GM23338 (cell line): ENCODE data around the gene TSPEAR. TPM values are rescaled to one million over a fixed set of nuclear protein-coding genes. Genes with fewer than 3 reads are reported as not detected.

ENCODE experiments used
- ATAC-seq: fragments of 200-7000 bp; cut with Tn5 transposase; 3 replicates; pipeline ENCODE4 v1.9.1; 2020
- DNase-seq: peaks from one replicate; pipeline ENCODE4 v3.0.0-alpha.2; 2015; ENCODE audit warnings: low spot score
- H2AFZ ChIP-seq: fragments of 200-600 bp; sonication (generic); 2 replicates; pipeline ENCODE4 v1.8.0; 2016; ENCODE audit warnings: antibody characterized with exemption, mild to moderate bottlenecking, moderate library complexity
- H3F3A ChIP-seq: fragments of 200-600 bp; sonication (generic); replicated peaks from 2 replicates; pipeline ENCODE4 v1.8.0; 2017; ENCODE audit warnings: antibody characterized with exemption, mixed run types, low read depth
- H3K27ac ChIP-seq: fragments of 200-600 bp; sonication (generic); 2 replicates; pipeline ENCODE4 v1.6.1; 2016; ENCODE audit warnings: low read depth
- H3K27me3 ChIP-seq: fragments of 200-600 bp; sonication (generic); 2 replicates; pipeline ENCODE4 v1.8.0; 2016; ENCODE audit warnings: mild to moderate bottlenecking, mixed run types, moderate library complexity; ENCODE audit not compliant: insufficient read depth
- H3K36me3 ChIP-seq: fragments of 200-600 bp; sonication (generic); 2 replicates; pipeline ENCODE4 v1.8.0; 2016; ENCODE audit warnings: mild to moderate bottlenecking; ENCODE audit not compliant: insufficient read depth
- H3K4me1 ChIP-seq: fragments of 200-600 bp; sonication (generic); 2 replicates; pipeline ENCODE4 v1.8.0; 2016; ENCODE audit warnings: mild to moderate bottlenecking, moderate library complexity; ENCODE audit not compliant: insufficient read depth
- H3K4me2 ChIP-seq: fragments of 200-600 bp; sonication (generic); 2 replicates; pipeline ENCODE4 v1.7.1; 2017; ENCODE audit warnings: mixed run types
- H3K4me3 ChIP-seq: fragments of 200-600 bp; sonication (generic); 2 replicates; pipeline ENCODE4 v1.6.1; 2016; ENCODE audit warnings: mixed run types
- H3K79me2 ChIP-seq: fragments of 200-600 bp; sonication (generic); replicated peaks from 2 replicates; pipeline ENCODE4 v1.8.0; 2017; ENCODE audit warnings: mild to moderate bottlenecking; ENCODE audit not compliant: insufficient read depth
- H3K9me2 ChIP-seq: fragments of 200-600 bp; sonication (generic); 2 replicates; pipeline ENCODE4 v1.8.0; 2017; ENCODE audit not compliant: insufficient read depth
- H4K20me1 ChIP-seq: fragments of 200-600 bp; sonication (generic); replicated peaks from 2 replicates; pipeline ENCODE4 v1.8.0; 2017; ENCODE audit warnings: mild to moderate bottlenecking; ENCODE audit not compliant: insufficient read depth
- H3K27ac Mint-ChIP-seq: 2 replicates; pipeline ENCODE4 v1.8.0; 2020; ENCODE audit warnings: inconsistent platforms, mild to moderate bottlenecking, moderate library complexity, mixed read lengths
- H3K27me3 Mint-ChIP-seq: 3 replicates; pipeline ENCODE4 v1.8.0; 2022; ENCODE audit warnings: low read depth, mild to moderate bottlenecking, moderate library complexity, mixed read lengths, inconsistent platforms; ENCODE audit not compliant: insufficient read depth, poor library complexity
- H3K36me3 Mint-ChIP-seq: 3 replicates; pipeline ENCODE4 v1.8.0; 2021; ENCODE audit warnings: low read depth, mild to moderate bottlenecking, inconsistent platforms, moderate library complexity, mixed read lengths
- H3K4me1 Mint-ChIP-seq: 3 replicates; pipeline ENCODE4 v1.8.0; 2020; ENCODE audit warnings: mild to moderate bottlenecking, inconsistent platforms, mixed read lengths
- H3K4me3 Mint-ChIP-seq: 3 replicates; pipeline ENCODE4 v1.8.0; 2021; ENCODE audit warnings: moderate library complexity, mild to moderate bottlenecking, inconsistent platforms, mixed read lengths
- H3K9me3 Mint-ChIP-seq: 3 replicates; pipeline ENCODE4 v1.8.0; 2020; ENCODE audit warnings: moderate library complexity, mild to moderate bottlenecking, inconsistent platforms, mixed read lengths
- CREB1 ChIP-seq: fragments of 250-450 bp; sonication (Bioruptor Pico); IDR thresholded peaks from 2 replicates; pipeline ENCODE4 v1.5.0; 2020; ENCODE audit warnings: low read depth, mild to moderate bottlenecking, moderate library complexity
- EZH2 ChIP-seq: fragments of 200-600 bp; sonication (generic); IDR thresholded peaks from one replicate; pipeline ENCODE4 v1.8.0; 2017; ENCODE audit warnings: antibody characterized with exemption, mild to moderate bottlenecking, low read depth; ENCODE audit not compliant: unreplicated experiment
- EZH2phosphoT487 ChIP-seq: fragments of 200-600 bp; sonication (generic); IDR thresholded peaks from one replicate; pipeline ENCODE4 v1.8.1; 2018; ENCODE audit warnings: antibody characterized with exemption; ENCODE audit not compliant: unreplicated experiment
- JUNB ChIP-seq: IDR thresholded peaks from one replicate; pipeline ENCODE4 v1.6.1; 2016; ENCODE audit warnings: antibody characterized with exemption; ENCODE audit not compliant: unreplicated experiment
- NANOG ChIP-seq: IDR thresholded peaks from 2 replicates; pipeline ENCODE4 v1.6.1; 2016; ENCODE audit warnings: antibody characterized with exemption, borderline replicate concordance
- POLR2AphosphoS5 ChIP-seq: IDR thresholded peaks from 2 replicates; pipeline ENCODE4 v1.6.1; 2016; ENCODE audit warnings: antibody characterized with exemption, low read depth
- STAT1 ChIP-seq: IDR thresholded peaks from one replicate; pipeline ENCODE4 v1.6.1; 2016; ENCODE audit warnings: antibody characterized with exemption; ENCODE audit not compliant: unreplicated experiment
- ZNF114 ChIP-seq: fragments of 250-450 bp; sonication (Bioruptor Pico); IDR thresholded peaks from 2 replicates; pipeline ENCODE4 v1.5.0; 2020; ENCODE audit warnings: mild to moderate bottlenecking, moderate library complexity
- ZNF331 ChIP-seq: fragments of 250-450 bp; sonication (Bioruptor Pico); IDR thresholded peaks from 2 replicates; pipeline ENCODE4 v1.5.0; 2020; ENCODE audit warnings: low read depth, mild to moderate bottlenecking, moderate library complexity
- polyA plus RNA-seq: library from polyadenylated mRNA; unstranded; fragments of >200 nt; fragmentation: Nextera tagmentation; extraction: Ambion mirVana; gene quantifications from 2 replicates; pipeline ENCODE4 v1.2.1, GENCODE V29; 2016
- total RNA-seq: library from RNA; depleted of rRNA; stranded (reverse); fragments of >200 nt; shearing (Covaris generic); gene quantifications from 2 replicates; pipeline ENCODE4 v1.2.3, GENCODE V29; 2014
- TF ChIP-seq, protein P1 (sequence below), 2 experiments: fragments of 200-600 bp in 1 of 2; sonication (generic) in 1 of 2; conservative IDR thresholded peaks; 2 replicates each; pipeline versions ENCODE4 v1.5.1 to v1.6.1; 2016 to 2017; ENCODE audit warnings: antibody characterized with exemption in 2 of 2, low read depth in 2 of 2, mild to moderate bottlenecking in 2 of 2, moderate library complexity in 1 of 2
- TF ChIP-seq, protein P2 (sequence below): fragments of 250-450 bp; sonication (Bioruptor Pico); IDR thresholded peaks from 2 replicates; pipeline ENCODE4 v1.5.0; 2020; ENCODE audit warnings: mild to moderate bottlenecking, moderate library complexity
- TF ChIP-seq, protein P3 (sequence below): IDR thresholded peaks from one replicate; pipeline ENCODE4 v1.6.1; 2018; ENCODE audit warnings: antibody characterized with exemption; ENCODE audit not compliant: unreplicated experiment
- TF ChIP-seq, protein P4 (sequence below): IDR thresholded peaks from 2 replicates; pipeline ENCODE4 v1.6.1; 2016; ENCODE audit warnings: antibody characterized with exemption

TSPEAR gene
- total and polyA plus RNA-seq, 2 experiments from 2014 or later, result 0.35 to 0.92 TPM

DNA sequence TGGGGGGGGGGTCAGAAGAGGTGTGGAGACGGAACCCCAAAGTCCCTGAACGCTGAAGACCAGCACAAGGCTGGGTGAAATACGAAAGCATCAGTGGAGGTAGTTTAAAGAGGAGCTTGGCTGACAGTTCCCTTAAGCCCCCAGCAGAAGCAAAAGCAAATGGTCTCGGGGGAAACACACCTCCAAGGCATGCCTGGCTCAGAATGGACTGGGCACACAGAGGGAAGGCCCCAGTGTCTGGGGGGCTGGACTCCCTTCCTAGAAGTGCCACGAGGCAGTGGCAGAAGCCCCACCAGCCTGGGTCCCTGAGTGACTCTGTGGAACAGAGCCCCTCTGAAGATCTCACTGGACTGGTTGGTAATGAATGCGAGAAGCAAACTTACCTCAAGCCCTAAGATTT, 46.4 kb upstream of the TSPEAR start:
- H3F3A ChIP-seq, result no peaks in the 10 kb centered on the region
- H3K27me3 Mint-ChIP-seq, result peaks cover 3% of the 10 kb centered on the region
- peaks cover 24% of the 10 kb centered on the region for H3K4me1 Mint-ChIP-seq
- H3K79me2 ChIP-seq, result no peaks in the 10 kb centered on the region
- TF ChIP-seq, protein P1, sequence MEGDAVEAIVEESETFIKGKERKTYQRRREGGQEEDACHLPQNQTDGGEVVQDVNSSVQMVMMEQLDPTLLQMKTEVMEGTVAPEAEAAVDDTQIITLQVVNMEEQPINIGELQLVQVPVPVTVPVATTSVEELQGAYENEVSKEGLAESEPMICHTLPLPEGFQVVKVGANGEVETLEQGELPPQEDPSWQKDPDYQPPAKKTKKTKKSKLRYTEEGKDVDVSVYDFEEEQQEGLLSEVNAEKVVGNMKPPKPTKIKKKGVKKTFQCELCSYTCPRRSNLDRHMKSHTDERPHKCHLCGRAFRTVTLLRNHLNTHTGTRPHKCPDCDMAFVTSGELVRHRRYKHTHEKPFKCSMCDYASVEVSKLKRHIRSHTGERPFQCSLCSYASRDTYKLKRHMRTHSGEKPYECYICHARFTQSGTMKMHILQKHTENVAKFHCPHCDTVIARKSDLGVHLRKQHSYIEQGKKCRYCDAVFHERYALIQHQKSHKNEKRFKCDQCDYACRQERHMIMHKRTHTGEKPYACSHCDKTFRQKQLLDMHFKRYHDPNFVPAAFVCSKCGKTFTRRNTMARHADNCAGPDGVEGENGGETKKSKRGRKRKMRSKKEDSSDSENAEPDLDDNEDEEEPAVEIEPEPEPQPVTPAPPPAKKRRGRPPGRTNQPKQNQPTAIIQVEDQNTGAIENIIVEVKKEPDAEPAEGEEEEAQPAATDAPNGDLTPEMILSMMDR (conservative IDR thresholded peaks at IDR 0.05; ENCODE audit: low read depth in 2 of 2), result no peak
- TF ChIP-seq JUNB (no peak), POLR2AphosphoS5 (no peak), ZNF331 (no peak), CREB1 (no peak), EZH2phosphoT487 (no peak), STAT1 (no peak), ZNF114 (no peak), EZH2 (no peak), NANOG (no peak)
- TF ChIP-seq, protein P2, sequence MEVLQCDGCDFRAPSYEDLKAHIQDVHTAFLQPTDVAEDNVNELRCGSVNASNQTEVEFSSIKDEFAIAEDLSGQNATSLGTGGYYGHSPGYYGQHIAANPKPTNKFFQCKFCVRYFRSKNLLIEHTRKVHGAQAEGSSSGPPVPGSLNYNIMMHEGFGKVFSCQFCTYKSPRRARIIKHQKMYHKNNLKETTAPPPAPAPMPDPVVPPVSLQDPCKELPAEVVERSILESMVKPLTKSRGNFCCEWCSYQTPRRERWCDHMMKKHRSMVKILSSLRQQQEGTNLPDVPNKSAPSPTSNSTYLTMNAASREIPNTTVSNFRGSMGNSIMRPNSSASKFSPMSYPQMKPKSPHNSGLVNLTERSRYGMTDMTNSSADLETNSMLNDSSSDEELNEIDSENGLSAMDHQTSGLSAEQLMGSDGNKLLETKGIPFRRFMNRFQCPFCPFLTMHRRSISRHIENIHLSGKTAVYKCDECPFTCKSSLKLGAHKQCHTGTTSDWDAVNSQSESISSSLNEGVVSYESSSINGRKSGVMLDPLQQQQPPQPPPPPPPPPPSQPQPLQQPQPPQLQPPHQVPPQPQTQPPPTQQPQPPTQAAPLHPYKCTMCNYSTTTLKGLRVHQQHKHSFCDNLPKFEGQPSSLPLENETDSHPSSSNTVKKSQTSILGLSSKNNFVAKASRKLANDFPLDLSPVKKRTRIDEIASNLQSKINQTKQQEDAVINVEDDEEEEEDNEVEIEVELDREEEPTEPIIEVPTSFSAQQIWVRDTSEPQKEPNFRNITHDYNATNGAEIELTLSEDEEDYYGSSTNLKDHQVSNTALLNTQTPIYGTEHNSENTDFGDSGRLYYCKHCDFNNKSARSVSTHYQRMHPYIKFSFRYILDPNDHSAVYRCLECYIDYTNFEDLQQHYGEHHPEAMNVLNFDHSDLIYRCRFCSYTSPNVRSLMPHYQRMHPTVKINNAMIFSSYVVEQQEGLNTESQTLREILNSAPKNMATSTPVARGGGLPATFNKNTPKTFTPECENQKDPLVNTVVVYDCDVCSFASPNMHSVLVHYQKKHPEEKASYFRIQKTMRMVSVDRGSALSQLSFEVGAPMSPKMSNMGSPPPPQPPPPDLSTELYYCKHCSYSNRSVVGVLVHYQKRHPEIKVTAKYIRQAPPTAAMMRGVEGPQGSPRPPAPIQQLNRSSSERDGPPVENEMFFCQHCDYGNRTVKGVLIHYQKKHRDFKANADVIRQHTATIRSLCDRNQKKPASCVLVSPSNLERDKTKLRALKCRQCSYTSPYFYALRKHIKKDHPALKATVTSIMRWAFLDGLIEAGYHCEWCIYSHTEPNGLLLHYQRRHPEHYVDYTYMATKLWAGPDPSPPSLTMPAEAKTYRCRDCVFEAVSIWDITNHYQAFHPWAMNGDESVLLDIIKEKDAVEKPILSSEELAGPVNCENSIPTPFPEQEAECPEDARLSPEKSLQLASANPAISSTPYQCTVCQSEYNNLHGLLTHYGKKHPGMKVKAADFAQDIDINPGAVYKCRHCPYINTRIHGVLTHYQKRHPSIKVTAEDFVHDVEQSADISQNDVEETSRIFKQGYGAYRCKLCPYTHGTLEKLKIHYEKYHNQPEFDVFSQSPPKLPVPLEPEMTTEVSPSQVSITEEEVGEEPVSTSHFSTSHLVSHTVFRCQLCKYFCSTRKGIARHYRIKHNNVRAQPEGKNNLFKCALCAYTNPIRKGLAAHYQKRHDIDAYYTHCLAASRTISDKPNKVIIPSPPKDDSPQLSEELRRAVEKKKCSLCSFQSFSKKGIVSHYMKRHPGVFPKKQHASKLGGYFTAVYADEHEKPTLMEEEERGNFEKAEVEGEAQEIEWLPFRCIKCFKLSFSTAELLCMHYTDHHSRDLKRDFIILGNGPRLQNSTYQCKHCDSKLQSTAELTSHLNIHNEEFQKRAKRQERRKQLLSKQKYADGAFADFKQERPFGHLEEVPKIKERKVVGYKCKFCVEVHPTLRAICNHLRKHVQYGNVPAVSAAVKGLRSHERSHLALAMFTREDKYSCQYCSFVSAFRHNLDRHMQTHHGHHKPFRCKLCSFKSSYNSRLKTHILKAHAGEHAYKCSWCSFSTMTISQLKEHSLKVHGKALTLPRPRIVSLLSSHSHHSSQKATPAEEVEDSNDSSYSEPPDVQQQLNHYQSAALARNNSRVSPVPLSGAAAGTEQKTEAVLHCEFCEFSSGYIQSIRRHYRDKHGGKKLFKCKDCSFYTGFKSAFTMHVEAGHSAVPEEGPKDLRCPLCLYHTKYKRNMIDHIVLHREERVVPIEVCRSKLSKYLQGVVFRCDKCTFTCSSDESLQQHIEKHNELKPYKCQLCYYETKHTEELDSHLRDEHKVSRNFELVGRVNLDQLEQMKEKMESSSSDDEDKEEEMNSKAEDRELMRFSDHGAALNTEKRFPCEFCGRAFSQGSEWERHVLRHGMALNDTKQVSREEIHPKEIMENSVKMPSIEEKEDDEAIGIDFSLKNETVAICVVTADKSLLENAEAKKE (CRISPR knock-in tag), result no peak
- TF ChIP-seq, protein P3, sequence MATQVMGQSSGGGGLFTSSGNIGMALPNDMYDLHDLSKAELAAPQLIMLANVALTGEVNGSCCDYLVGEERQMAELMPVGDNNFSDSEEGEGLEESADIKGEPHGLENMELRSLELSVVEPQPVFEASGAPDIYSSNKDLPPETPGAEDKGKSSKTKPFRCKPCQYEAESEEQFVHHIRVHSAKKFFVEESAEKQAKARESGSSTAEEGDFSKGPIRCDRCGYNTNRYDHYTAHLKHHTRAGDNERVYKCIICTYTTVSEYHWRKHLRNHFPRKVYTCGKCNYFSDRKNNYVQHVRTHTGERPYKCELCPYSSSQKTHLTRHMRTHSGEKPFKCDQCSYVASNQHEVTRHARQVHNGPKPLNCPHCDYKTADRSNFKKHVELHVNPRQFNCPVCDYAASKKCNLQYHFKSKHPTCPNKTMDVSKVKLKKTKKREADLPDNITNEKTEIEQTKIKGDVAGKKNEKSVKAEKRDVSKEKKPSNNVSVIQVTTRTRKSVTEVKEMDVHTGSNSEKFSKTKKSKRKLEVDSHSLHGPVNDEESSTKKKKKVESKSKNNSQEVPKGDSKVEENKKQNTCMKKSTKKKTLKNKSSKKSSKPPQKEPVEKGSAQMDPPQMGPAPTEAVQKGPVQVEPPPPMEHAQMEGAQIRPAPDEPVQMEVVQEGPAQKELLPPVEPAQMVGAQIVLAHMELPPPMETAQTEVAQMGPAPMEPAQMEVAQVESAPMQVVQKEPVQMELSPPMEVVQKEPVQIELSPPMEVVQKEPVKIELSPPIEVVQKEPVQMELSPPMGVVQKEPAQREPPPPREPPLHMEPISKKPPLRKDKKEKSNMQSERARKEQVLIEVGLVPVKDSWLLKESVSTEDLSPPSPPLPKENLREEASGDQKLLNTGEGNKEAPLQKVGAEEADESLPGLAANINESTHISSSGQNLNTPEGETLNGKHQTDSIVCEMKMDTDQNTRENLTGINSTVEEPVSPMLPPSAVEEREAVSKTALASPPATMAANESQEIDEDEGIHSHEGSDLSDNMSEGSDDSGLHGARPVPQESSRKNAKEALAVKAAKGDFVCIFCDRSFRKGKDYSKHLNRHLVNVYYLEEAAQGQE, result no peak
- TF ChIP-seq, protein P4, sequence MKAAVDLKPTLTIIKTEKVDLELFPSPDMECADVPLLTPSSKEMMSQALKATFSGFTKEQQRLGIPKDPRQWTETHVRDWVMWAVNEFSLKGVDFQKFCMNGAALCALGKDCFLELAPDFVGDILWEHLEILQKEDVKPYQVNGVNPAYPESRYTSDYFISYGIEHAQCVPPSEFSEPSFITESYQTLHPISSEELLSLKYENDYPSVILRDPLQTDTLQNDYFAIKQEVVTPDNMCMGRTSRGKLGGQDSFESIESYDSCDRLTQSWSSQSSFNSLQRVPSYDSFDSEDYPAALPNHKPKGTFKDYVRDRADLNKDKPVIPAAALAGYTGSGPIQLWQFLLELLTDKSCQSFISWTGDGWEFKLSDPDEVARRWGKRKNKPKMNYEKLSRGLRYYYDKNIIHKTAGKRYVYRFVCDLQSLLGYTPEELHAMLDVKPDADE, result no peak
- no peak overlapping the region for H3K4me3 ChIP-seq
- H3K27me3 ChIP-seq, result no peaks in the 10 kb centered on the region
- no peak for DNase-seq
- no peak overlapping the region for H3K4me3 Mint-ChIP-seq
- H3K36me3 ChIP-seq, result no peaks in the 10 kb centered on the region; the same call in 1 of the 2 replicates
- no peak for ATAC-seq
- H3K4me2 ChIP-seq, result no peak overlapping the region
- H3K27ac ChIP-seq, result no peak overlapping the region
- H3K36me3 Mint-ChIP-seq, result peaks cover 7% of the 10 kb centered on the region; the same call in 2 of the 3 replicates
- no peak overlapping the region for H3K27ac Mint-ChIP-seq
- H4K20me1 ChIP-seq, result no peaks in the 10 kb centered on the region
- no peak overlapping the region for H2AFZ ChIP-seq
- H3K9me3 Mint-ChIP-seq, result peaks cover 17% of the 10 kb centered on the region
- H3K4me1 ChIP-seq, result peaks cover 1% of the 10 kb centered on the region; the same call in 1 of the 2 replicates
- no peaks in the 10 kb centered on the region for H3K9me2 ChIP-seq
